ENCODE measurements around the gene FAM184A.

The FAM184A gene

DNA sequence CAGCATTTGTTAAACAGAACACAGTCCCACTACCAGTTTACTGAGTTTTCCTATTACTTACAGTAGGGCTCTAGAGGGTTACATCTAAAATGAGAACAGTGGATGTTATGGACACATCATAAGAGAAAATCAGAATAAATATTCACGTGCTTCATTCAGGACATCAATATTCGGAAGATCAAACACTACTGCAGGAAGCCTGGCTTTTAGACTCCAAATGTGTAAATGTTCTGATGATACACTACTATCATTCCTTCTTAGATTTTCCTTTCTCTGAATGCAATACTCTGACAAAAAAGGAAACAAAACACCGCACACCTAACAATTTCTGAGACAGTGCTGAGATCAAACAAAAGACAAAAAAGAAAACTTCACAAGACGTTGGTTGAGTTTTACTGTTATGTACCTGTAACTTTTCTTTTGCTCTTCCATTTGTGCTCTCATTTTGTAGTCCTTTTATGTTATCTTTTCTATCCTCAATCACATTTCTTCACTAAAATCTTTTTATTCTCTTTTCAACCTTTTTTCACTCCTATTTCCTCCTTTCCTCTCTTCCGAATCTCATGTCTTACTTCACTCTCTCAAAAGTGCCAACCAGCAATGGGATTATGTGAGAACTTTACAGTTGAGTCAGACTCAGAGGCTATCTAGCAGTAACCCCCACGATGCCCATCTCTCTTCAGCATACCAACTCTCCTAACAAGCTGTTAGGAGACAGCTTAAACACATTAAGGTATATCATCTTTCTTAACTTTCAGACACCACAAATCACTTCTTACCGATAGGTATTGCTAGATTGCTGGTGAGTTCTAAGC, 1.7 kb downstream of the FAM184A start:
- no peak for DNase-seq (ENCODE audit: extremely low read depth, insufficient read length)
- H3K36me3 ChIP-seq (ENCODE audit: control insufficient read depth, insufficient read depth, low read length), result no peaks in the 10 kb centered on the region
- H3K27me3 ChIP-seq (replicated peaks; ENCODE audit: control insufficient read depth, insufficient read depth, low read length), result no peaks in the 10 kb centered on the region; the same call in none of the 2 replicates
- no peak overlapping the region for H3K4me3 ChIP-seq (replicated peaks; ENCODE audit: low read depth, low read length)
- TF ChIP-seq CTCF (IDR thresholded peaks at IDR 0.05; ENCODE audit: insufficient read depth, low read length, poor library complexity, severe bottlenecking), result no peak

DNA sequence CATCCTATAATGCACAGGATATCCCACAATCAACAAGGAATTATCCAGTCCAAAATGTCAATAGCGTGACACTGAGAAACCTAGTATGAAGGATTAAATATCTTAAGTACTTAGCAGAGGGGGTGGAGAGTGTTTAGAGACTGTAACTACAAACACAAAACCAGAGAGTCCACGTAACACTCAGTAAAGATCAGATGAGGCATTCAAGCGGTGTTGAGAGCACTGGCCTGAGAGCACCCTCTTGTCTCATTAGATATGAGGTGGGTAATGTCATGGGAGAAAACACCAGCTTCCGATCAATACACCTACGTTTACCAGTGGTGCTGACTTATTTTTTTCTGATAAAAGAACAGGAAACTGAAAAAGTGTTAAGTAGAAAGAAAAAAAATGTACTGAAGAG, 2.3 kb downstream of the FAM184A start:
- no peak for DNase-seq (ENCODE audit: extremely low read depth, insufficient read length)
- Histone ChIP-seq H3K27me3 (replicated peaks; ENCODE audit: control insufficient read depth, insufficient read depth, low read length) (no peaks in the 10 kb centered on the region; the same call in none of the 2 replicates), H3K4me3 (replicated peaks; ENCODE audit: low read depth, low read length) (no peak overlapping the region), H3K36me3 (ENCODE audit: control insufficient read depth, insufficient read depth, low read length) (no peaks in the 10 kb centered on the region)
- no peak for TF ChIP-seq CTCF (IDR thresholded peaks at IDR 0.05; ENCODE audit: insufficient read depth, low read length, poor library complexity, severe bottlenecking)

DNA sequence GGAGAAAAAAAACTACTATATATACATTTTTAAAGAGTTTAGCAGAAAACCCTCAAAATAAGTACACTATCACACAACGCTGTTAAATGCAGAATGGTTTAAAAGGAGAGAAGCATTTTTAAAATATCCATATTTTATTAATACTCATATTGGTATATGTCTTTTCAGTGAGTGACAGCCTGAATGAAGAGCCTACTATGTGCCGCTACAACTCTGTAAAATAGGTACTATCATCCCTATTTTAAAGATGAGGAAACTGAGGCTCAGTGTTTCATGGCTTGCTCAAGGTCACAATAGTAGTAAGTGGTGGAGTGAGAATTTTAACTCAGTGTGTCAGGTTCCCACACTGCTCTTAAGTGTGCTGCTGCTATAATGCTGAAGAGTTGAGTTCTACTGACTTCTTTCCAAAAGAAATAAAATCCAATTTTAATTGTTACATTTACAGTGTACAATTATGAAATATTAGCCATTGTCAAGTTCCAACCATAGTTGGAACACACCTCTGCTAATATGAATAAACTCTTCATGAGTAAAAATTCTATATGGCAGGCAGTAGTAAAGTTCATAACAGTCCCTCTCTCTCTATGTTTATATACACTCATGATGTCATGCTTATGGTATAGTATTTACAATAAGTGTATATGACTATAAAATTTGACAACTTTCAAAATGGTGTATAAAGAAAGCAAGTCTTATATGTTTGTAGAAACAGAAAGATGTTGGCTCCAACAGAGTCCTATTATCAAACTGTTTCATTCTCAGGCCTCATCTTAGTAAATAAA, 3.1 kb downstream of the FAM184A start:
- TF ChIP-seq CTCF (IDR thresholded peaks at IDR 0.05; ENCODE audit: insufficient read depth, low read length, poor library complexity, severe bottlenecking), result no peak
- H3K36me3 ChIP-seq (ENCODE audit: control insufficient read depth, insufficient read depth, low read length), result no peaks in the 10 kb centered on the region
- no peak for DNase-seq (ENCODE audit: extremely low read depth, insufficient read length)
- no peaks in the 10 kb centered on the region; the same call in none of the 2 replicates for H3K27me3 ChIP-seq (replicated peaks; ENCODE audit: control insufficient read depth, insufficient read depth, low read length)
- no peak overlapping the region for H3K4me3 ChIP-seq (replicated peaks; ENCODE audit: low read depth, low read length)

GRCh38 chr6:119073307-119074051, 5.0 kb downstream of the FAM184A start:
- H3K36me3 ChIP-seq (ENCODE audit: control insufficient read depth, insufficient read depth, low read length), result no peaks in the 10 kb centered on the region
- H3K27me3 ChIP-seq (replicated peaks; ENCODE audit: control insufficient read depth, insufficient read depth, low read length), result no peaks in the 10 kb centered on the region; the same call in none of the 2 replicates
- no peak overlapping the region for H3K4me3 ChIP-seq (replicated peaks; ENCODE audit: low read depth, low read length)
- no peak for DNase-seq (ENCODE audit: extremely low read depth, insufficient read length)
- no peak for TF ChIP-seq CTCF (IDR thresholded peaks at IDR 0.05; ENCODE audit: insufficient read depth, low read length, poor library complexity, severe bottlenecking)

GRCh38 chr6:119071576-119071975, 6.9 kb downstream of the FAM184A start:
- Histone ChIP-seq H3K27me3 (replicated peaks; ENCODE audit: control insufficient read depth, insufficient read depth, low read length) (no peaks in the 10 kb centered on the region; the same call in 1 of the 2 replicates), H3K4me3 (replicated peaks; ENCODE audit: low read depth, low read length) (no peak overlapping the region), H3K36me3 (ENCODE audit: control insufficient read depth, insufficient read depth, low read length) (no peaks in the 10 kb centered on the region)
- no peak for TF ChIP-seq CTCF (IDR thresholded peaks at IDR 0.05; ENCODE audit: insufficient read depth, low read length, poor library complexity, severe bottlenecking)
- no peak for DNase-seq (ENCODE audit: extremely low read depth, insufficient read length)

All from GM06990 (cell line).